Measurements from ENCODE around the gene PIBF1.
"Not testable (repeated sequence)": the region's sequence is repeated elsewhere in the genome, so short reads cannot be mapped to it uniquely, and the experiment has no call there.

PIBF1 gene

GRCh38 chr13:72839831-72840426, 58.0 kb downstream of the PIBF1 start:
- H3K9ac ChIP-seq (ENCODE audit: low read length), result no peak overlapping the region

DNA sequence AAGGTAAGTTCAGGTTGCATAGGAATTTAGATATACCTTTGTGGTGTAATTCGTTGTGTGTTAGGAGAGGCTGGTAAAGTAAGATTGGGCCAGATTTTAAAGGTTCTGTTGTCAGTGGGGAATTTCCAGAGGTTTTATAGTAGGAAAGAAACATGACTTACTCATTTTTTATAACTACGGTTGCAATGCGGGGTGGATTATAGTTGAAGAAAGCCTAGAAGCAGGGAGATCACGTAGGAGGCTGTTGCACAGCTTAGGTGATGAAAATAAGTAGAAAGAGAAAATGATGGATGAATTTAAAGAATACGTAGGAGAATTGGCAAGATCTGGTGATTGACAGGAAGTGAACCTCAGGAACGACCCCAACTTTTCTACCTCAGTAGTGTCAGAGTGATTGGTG, 61.1 kb downstream of the PIBF1 start:
- H3K4me1 ChIP-seq (ENCODE audit: control insufficient read depth, insufficient read depth, low read length), result peaks cover 4% of the 10 kb centered on the region
- H3K9ac ChIP-seq (ENCODE audit: low read length), result no peak overlapping the region
- H3K36me3 ChIP-seq (ENCODE audit: control insufficient read depth, insufficient read depth, low read length), result no peaks in the 10 kb centered on the region
- H3K9me3 ChIP-seq (ENCODE audit: control insufficient read depth, low read length), result no peaks in the 10 kb centered on the region
- no peaks in the 10 kb centered on the region for H3K27me3 ChIP-seq (ENCODE audit: control insufficient read depth, insufficient read depth, low read length)
- no peak overlapping the region for H3K4me3 ChIP-seq (ENCODE audit: low read length)

More at GRCh38 chr13:72839831-72840426, 58.0 kb downstream of the PIBF1 start:
- no peak overlapping the region for H3K4me3 ChIP-seq (ENCODE audit: low read length)
- H3K9me3 ChIP-seq (ENCODE audit: control insufficient read depth, low read length), result no peaks in the 10 kb centered on the region
- H3K36me3 ChIP-seq (ENCODE audit: control insufficient read depth, insufficient read depth, low read length), result no peaks in the 10 kb centered on the region
- H3K4me1 ChIP-seq (ENCODE audit: control insufficient read depth, insufficient read depth, low read length), result peaks cover 4% of the 10 kb centered on the region
- no peaks in the 10 kb centered on the region for H3K27me3 ChIP-seq (ENCODE audit: control insufficient read depth, insufficient read depth, low read length)

DNA sequence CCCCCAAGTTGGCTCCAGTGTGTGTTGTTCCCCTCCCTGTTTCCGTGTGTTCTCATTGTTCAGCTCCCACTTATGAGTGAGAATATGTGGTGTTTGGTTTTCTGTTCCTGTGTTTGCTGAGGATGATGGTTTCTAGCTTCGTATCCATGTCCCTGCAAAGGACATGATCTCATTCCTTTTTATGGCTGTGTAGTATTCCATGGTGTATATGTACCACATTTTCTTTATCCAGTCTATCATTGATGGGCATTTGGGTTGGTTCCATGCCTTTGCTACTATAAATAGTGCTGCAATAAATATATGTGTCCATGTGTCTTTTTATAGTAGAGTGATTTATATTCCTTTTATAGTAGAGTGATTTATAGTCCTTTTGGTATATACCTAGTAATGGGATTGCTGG, 63.2 kb downstream of the PIBF1 start:
- H3K36me3 ChIP-seq (ENCODE audit: control insufficient read depth, insufficient read depth, low read length); H3K4me1 ChIP-seq (ENCODE audit: control insufficient read depth, insufficient read depth, low read length); H3K4me3 ChIP-seq (ENCODE audit: low read length); H3K27me3 ChIP-seq (ENCODE audit: control insufficient read depth, insufficient read depth, low read length); H3K9ac ChIP-seq (ENCODE audit: low read length); H3K9me3 ChIP-seq (ENCODE audit: control insufficient read depth, low read length): not testable (repeated sequence)

GRCh38 chr13:72849571-72849970, 67.6 kb downstream of the PIBF1 start:
- no peak overlapping the region for H3K4me3 ChIP-seq (ENCODE audit: low read length)
- H3K4me1 ChIP-seq (ENCODE audit: control insufficient read depth, insufficient read depth, low read length), result peaks cover 5% of the 10 kb centered on the region
- no peak overlapping the region for H3K9ac ChIP-seq (ENCODE audit: low read length)
- H3K9me3 ChIP-seq (ENCODE audit: control insufficient read depth, low read length), result no peaks in the 10 kb centered on the region
- no peaks in the 10 kb centered on the region for H3K27me3 ChIP-seq (ENCODE audit: control insufficient read depth, insufficient read depth, low read length)
- peaks cover 6% of the 10 kb centered on the region for H3K36me3 ChIP-seq (ENCODE audit: control insufficient read depth, insufficient read depth, low read length)

DNA sequence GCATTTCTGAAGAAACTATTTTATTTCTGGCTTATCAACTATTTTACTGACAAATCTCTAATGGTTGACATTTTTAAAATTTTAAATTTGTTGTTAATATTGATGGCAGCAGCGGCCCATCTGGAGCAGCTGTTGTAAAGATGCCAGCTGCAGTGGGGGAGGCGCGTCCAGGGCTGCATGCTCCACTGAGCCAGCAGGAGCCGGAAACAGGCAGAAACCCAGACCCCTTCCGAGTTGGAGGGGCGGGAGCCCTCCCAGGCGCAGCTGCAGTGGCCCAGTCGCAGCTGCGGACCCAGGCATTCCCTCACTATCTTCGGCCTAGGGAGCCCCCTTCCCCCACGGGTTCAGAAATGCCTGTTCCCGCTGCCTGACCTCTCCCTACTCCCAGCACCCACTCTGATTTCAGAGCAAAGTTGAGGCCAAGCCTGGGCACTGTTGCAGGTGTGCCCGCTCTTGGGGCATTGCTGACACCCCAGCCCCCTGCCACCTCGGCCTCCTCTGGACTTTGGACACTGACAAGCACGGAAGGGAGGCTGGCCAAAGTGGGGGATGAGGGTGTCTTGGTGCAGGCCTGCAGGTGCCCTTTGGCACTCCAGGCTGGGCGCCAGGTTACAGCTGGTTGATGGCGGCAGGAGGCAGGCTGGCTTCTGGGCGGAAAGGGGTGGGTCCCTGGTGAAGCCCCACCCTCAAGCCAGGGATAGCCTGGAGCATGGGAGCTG, 69.2 kb downstream of the PIBF1 start:
- H3K9me3 ChIP-seq (ENCODE audit: control insufficient read depth, low read length), result no peaks in the 10 kb centered on the region
- no peak overlapping the region for H3K9ac ChIP-seq (ENCODE audit: low read length)
- peaks cover 5% of the 10 kb centered on the region for H3K4me1 ChIP-seq (ENCODE audit: control insufficient read depth, insufficient read depth, low read length)
- H3K4me3 ChIP-seq (ENCODE audit: low read length), result no peak overlapping the region
- peaks cover 6% of the 10 kb centered on the region for H3K36me3 ChIP-seq (ENCODE audit: control insufficient read depth, insufficient read depth, low read length)
- no peaks in the 10 kb centered on the region for H3K27me3 ChIP-seq (ENCODE audit: control insufficient read depth, insufficient read depth, low read length)

DNA sequence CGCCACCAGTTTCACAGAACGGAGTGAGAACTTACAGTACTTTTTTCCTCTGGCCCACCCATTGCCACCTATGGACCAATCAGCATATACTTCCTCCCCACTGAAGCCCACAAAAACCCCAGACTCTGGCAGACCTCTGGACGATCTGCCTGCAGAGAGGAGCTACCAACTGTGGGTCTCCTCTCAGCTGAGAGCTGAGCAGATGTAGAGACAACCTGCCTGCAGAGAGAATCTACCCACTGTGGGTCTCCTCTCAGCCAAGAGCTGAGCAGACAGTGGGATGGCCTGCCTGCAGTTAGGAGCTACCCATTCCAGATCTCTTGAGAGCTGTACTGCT, 69.7 kb downstream of the PIBF1 start:
- peaks cover 5% of the 10 kb centered on the region for H3K4me1 ChIP-seq (ENCODE audit: control insufficient read depth, insufficient read depth, low read length)
- H3K9me3 ChIP-seq (ENCODE audit: control insufficient read depth, low read length), result no peaks in the 10 kb centered on the region
- no peak overlapping the region for H3K4me3 ChIP-seq (ENCODE audit: low read length)
- no peaks in the 10 kb centered on the region for H3K27me3 ChIP-seq (ENCODE audit: control insufficient read depth, insufficient read depth, low read length)
- H3K36me3 ChIP-seq (ENCODE audit: control insufficient read depth, insufficient read depth, low read length), result peaks cover 6% of the 10 kb centered on the region
- H3K9ac ChIP-seq (ENCODE audit: low read length), result no peak overlapping the region

DNA sequence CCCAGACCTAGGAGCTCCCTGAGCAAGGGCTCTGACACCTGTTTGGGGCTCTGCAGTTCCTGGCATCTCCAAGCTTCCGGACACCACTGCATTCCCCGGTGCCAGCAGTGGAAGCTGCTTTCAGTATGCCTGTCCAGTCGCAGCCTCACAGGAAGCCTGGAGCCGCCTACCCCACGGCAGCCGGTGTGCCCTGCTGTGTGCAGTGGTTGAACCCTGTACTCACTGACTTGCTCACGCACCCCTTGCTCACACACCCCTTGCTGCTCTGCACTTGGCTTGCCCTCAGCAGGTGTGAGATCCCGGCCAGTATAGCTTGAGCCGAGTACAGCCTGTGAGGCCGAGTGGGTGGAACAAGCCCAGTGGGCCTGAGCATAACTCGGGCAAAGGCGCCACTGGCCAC, 70.3 kb downstream of the PIBF1 start:
- peaks cover 6% of the 10 kb centered on the region for H3K36me3 ChIP-seq (ENCODE audit: control insufficient read depth, insufficient read depth, low read length)

GRCh38 chr13:72853000-72853399, 71.1 kb downstream of the PIBF1 start:
- no peaks in the 10 kb centered on the region for H3K9me3 ChIP-seq (ENCODE audit: control insufficient read depth, low read length)
- H3K9ac ChIP-seq (ENCODE audit: low read length), result no peak overlapping the region
- H3K27me3 ChIP-seq (ENCODE audit: control insufficient read depth, insufficient read depth, low read length), result no peaks in the 10 kb centered on the region
- H3K4me3 ChIP-seq (ENCODE audit: low read length), result no peak overlapping the region
- peaks cover 6% of the 10 kb centered on the region for H3K36me3 ChIP-seq (ENCODE audit: control insufficient read depth, insufficient read depth, low read length)
- peaks cover 5% of the 10 kb centered on the region for H3K4me1 ChIP-seq (ENCODE audit: control insufficient read depth, insufficient read depth, low read length)

More for the DNA sequence above, 70.3 kb downstream of the PIBF1 start:
- no peaks in the 10 kb centered on the region for H3K27me3 ChIP-seq (ENCODE audit: control insufficient read depth, insufficient read depth, low read length)
- H3K4me3 ChIP-seq (ENCODE audit: low read length), result no peak overlapping the region
- H3K9ac ChIP-seq (ENCODE audit: low read length), result no peak overlapping the region
- H3K4me1 ChIP-seq (ENCODE audit: control insufficient read depth, insufficient read depth, low read length), result peaks cover 5% of the 10 kb centered on the region
- no peaks in the 10 kb centered on the region for H3K9me3 ChIP-seq (ENCODE audit: control insufficient read depth, low read length)

GRCh38 chr13:72864142-72865011, 82.4 kb downstream of the PIBF1 start:
- H3K27me3 ChIP-seq (ENCODE audit: control insufficient read depth, insufficient read depth, low read length), result no peaks in the 10 kb centered on the region
- H3K36me3 ChIP-seq (ENCODE audit: control insufficient read depth, insufficient read depth, low read length), result no peaks in the 10 kb centered on the region
- no peaks in the 10 kb centered on the region for H3K9me3 ChIP-seq (ENCODE audit: control insufficient read depth, low read length)
- no peak overlapping the region for H3K9ac ChIP-seq (ENCODE audit: low read length)
- H3K4me3 ChIP-seq (ENCODE audit: low read length), result no peak overlapping the region
- H3K4me1 ChIP-seq (ENCODE audit: control insufficient read depth, insufficient read depth, low read length), result no peaks in the 10 kb centered on the region

GRCh38 chr13:72868229-72868628, 86.3 kb downstream of the PIBF1 start:
- no peaks in the 10 kb centered on the region for H3K4me1 ChIP-seq (ENCODE audit: control insufficient read depth, insufficient read depth, low read length)
- H3K27me3 ChIP-seq (ENCODE audit: control insufficient read depth, insufficient read depth, low read length), result no peaks in the 10 kb centered on the region
- no peaks in the 10 kb centered on the region for H3K9me3 ChIP-seq (ENCODE audit: control insufficient read depth, low read length)
- no peak overlapping the region for H3K4me3 ChIP-seq (ENCODE audit: low read length)
- H3K9ac ChIP-seq (ENCODE audit: low read length), result no peak overlapping the region
- H3K36me3 ChIP-seq (ENCODE audit: control insufficient read depth, insufficient read depth, low read length), result no peaks in the 10 kb centered on the region

- Histone ChIP-seq H3K9ac (ENCODE audit: low read length) (no peak overlapping the region), H3K4me3 (ENCODE audit: low read length) (no peak overlapping the region), H3K36me3 (ENCODE audit: control insufficient read depth, insufficient read depth, low read length) (no peaks in the 10 kb centered on the region), H3K4me1 (ENCODE audit: control insufficient read depth, insufficient read depth, low read length) (no peaks in the 10 kb centered on the region), H3K27me3 (ENCODE audit: control insufficient read depth, insufficient read depth, low read length) (no peaks in the 10 kb centered on the region), H3K9me3 (ENCODE audit: control insufficient read depth, low read length) (no peaks in the 10 kb centered on the region)
Observed at GRCh38 chr13:72875233-72875632, 93.3 kb downstream of the PIBF1 start.

GRCh38 chr13:72884101-72884500, 102.2 kb downstream of the PIBF1 start:
- Histone ChIP-seq H3K4me1 (ENCODE audit: control insufficient read depth, insufficient read depth, low read length) (no peaks in the 10 kb centered on the region), H3K36me3 (ENCODE audit: control insufficient read depth, insufficient read depth, low read length) (no peaks in the 10 kb centered on the region), H3K9ac (ENCODE audit: low read length) (no peak overlapping the region), H3K9me3 (ENCODE audit: control insufficient read depth, low read length) (no peaks in the 10 kb centered on the region), H3K27me3 (ENCODE audit: control insufficient read depth, insufficient read depth, low read length) (no peaks in the 10 kb centered on the region), H3K4me3 (ENCODE audit: low read length) (no peak overlapping the region)

Measured in mucosa of stomach (tissue), 1 donor.